DOHH2 (cell line): Measurements from ENCODE around the gene UNC5B.

Experiments used
- EZH2phosphoT487 ChIP-seq: fragments of 200-600 bp; sonication (generic); IDR thresholded peaks from 2 replicates; pipeline ENCODE4 v1.6.1; 2017; ENCODE audit warnings: borderline replicate concordance, mild to moderate bottlenecking, antibody characterized with exemption, low read length, moderate library complexity, mixed read lengths
- TF ChIP-seq, protein P1 (sequence below): fragments of 200-600 bp; sonication (generic); IDR thresholded peaks from one replicate; pipeline ENCODE4 v1.5.1; 2014; ENCODE audit warnings: antibody characterized with exemption, mild to moderate bottlenecking, low read depth, low read length; ENCODE audit not compliant: poor library complexity, severe bottlenecking

- TF ChIP-seq, protein P1, sequence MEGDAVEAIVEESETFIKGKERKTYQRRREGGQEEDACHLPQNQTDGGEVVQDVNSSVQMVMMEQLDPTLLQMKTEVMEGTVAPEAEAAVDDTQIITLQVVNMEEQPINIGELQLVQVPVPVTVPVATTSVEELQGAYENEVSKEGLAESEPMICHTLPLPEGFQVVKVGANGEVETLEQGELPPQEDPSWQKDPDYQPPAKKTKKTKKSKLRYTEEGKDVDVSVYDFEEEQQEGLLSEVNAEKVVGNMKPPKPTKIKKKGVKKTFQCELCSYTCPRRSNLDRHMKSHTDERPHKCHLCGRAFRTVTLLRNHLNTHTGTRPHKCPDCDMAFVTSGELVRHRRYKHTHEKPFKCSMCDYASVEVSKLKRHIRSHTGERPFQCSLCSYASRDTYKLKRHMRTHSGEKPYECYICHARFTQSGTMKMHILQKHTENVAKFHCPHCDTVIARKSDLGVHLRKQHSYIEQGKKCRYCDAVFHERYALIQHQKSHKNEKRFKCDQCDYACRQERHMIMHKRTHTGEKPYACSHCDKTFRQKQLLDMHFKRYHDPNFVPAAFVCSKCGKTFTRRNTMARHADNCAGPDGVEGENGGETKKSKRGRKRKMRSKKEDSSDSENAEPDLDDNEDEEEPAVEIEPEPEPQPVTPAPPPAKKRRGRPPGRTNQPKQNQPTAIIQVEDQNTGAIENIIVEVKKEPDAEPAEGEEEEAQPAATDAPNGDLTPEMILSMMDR = no peak
- TF ChIP-seq EZH2phosphoT487 = no peak
Measured at GRCh38 chr10:71292624-71293445, 80.5 kb downstream of the UNC5B start.
